Vagina (tissue), 2 donors: Measurements from ENCODE around the gene TBC1D10B.

Source experiments
- POLR2A ChIP-seq, 2 donors: fragments of 450-650 bp; IDR thresholded peaks; one replicate each; pipeline ENCODE4 v1.6.1; 2017; ENCODE audit warnings: antibody characterized with exemption in 2 of 2, mild to moderate bottlenecking in 2 of 2, moderate library complexity in 2 of 2
- TF ChIP-seq, protein P1 (sequence below), 3 experiments: fragments of 450-650 bp in 2 of 3; fragments of 200-600 bp in 1 of 3; sonication (generic) in 1 of 3; IDR thresholded peaks; one replicate each; pipeline ENCODE4 v1.5.1; 2017 to 2019; ENCODE audit warnings: antibody characterized with exemption in 3 of 3, mild to moderate bottlenecking in 2 of 3, moderate library complexity in 2 of 3

DNA sequence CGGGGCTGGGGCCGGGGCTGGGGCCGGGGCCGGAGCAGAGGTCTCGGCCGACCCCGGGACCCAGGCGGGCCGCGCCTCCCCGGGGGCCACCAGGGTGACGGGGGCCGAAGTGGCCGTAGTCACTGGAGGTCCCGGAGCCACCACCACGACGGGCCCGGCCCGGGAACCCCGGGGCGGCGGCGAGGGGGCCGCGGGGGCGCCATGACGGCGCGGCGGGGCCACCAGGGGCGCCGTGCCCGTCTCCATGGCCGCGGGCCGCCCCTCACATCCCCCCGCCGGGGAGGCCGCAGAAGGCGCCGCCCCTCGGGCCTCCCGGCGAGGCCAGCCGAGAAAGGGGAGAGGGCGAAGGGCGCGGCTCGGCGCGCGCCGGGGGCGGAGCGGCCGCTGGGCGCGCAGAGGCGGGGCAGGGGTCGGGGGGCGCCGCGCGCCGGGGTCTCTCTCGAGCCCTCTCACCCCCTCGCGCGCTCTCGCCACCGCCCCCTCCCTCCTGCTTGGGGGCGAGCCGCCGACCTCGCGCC is 297 bp downstream of the TBC1D10B start:
- peak in 1 of 2 donors; percentile 69 for TF ChIP-seq POLR2A (IDR thresholded peaks at IDR 0.05)
- TF ChIP-seq, protein P1, sequence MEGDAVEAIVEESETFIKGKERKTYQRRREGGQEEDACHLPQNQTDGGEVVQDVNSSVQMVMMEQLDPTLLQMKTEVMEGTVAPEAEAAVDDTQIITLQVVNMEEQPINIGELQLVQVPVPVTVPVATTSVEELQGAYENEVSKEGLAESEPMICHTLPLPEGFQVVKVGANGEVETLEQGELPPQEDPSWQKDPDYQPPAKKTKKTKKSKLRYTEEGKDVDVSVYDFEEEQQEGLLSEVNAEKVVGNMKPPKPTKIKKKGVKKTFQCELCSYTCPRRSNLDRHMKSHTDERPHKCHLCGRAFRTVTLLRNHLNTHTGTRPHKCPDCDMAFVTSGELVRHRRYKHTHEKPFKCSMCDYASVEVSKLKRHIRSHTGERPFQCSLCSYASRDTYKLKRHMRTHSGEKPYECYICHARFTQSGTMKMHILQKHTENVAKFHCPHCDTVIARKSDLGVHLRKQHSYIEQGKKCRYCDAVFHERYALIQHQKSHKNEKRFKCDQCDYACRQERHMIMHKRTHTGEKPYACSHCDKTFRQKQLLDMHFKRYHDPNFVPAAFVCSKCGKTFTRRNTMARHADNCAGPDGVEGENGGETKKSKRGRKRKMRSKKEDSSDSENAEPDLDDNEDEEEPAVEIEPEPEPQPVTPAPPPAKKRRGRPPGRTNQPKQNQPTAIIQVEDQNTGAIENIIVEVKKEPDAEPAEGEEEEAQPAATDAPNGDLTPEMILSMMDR (IDR thresholded peaks at IDR 0.05): no peak
